Left ventricle myocardium inferior (tissue), 1 donor: ENCODE measurements around the gene ATP6AP1. TPM values are rescaled to one million over a fixed set of nuclear protein-coding genes. Genes with fewer than 3 reads are reported as not detected.
"Not testable (repeated sequence)": the region's sequence is repeated elsewhere in the genome, so short reads cannot be mapped to it uniquely, and the experiment has no call there.

Experiments used
- DNase-seq: peaks from one replicate; pipeline ENCODE4 v3.0.0-alpha.2; 2020
- H3K27ac ChIP-seq: fragments of 200-600 bp; replicated peaks from 2 replicates; pipeline ENCODE4 v1.8.0; 2021
- H3K27me3 ChIP-seq: fragments of 200-600 bp; 2 replicates; pipeline ENCODE4 v1.8.0; 2021; ENCODE audit warnings: low read depth
- H3K36me3 ChIP-seq: fragments of 200-600 bp; 2 replicates; pipeline ENCODE4 v1.8.0; 2021
- H3K4me1 ChIP-seq: fragments of 200-600 bp; 2 replicates; pipeline ENCODE4 v1.8.0; 2021
- H3K4me3 ChIP-seq: fragments of 200-600 bp; 2 replicates; pipeline ENCODE4 v1.8.0; 2021; ENCODE audit warnings: mild to moderate bottlenecking, moderate library complexity
- H3K9me3 ChIP-seq: fragments of 200-600 bp; replicated peaks from 2 replicates; pipeline ENCODE4 v1.8.0; 2021
- CTCF ChIP-seq: fragments of 200-600 bp; IDR thresholded peaks from 2 replicates; pipeline ENCODE4 v1.8.0; 2021; ENCODE audit warnings: antibody characterized with exemption, mild to moderate bottlenecking, borderline replicate concordance
- intact Hi-C: fragments of 100-400 bp; cut with micrococcal nuclease; formaldehyde crosslinking; loops from one replicate; pipeline ENCODE4 v1.11.0; 2022
- total RNA-seq: library from RNA; stranded (reverse); fragmentation: NEBNext Ultra II Directional; extraction: Animal tissue kit (Norgen Biotek cat#: 25700); gene quantifications from one replicate; pipeline ENCODE4 v1.2.1, GENCODE V29; 2021
- donor health status: DM: no; HTN: yes; CAD: no; lungs with severe emphysema.

The ATP6AP1 gene
- total RNA-seq, 1 donor from 2014 or later, result 84.1 TPM

GRCh38 chrX:154399527-154400368, 28.7 kb upstream of the ATP6AP1 start:
- TF ChIP-seq CTCF, result no peak
- Histone ChIP-seq H3K27me3 (no peaks in the 10 kb centered on the region), H3K9me3 (no peaks in the 10 kb centered on the region), H3K4me1 (peaks cover 22% of the 10 kb centered on the region), H3K36me3 (peaks cover 25% of the 10 kb centered on the region), H3K27ac (peak overlapping the region; percentile 99), H3K4me3 (peak overlapping the region; percentile 85)
- no peak for DNase-seq
- intact Hi-C loops, result no loop called here

GRCh38 chrX:154400369-154400817, 28.1 kb upstream of the ATP6AP1 start:
- peak overlapping the region; percentile 99 for H3K27ac ChIP-seq

GRCh38 chrX:154401045-154401799, 27.3 kb upstream of the ATP6AP1 start:
- H3K4me3 ChIP-seq, result no peak overlapping the region
- H3K27me3 ChIP-seq, result no peaks in the 10 kb centered on the region
- intact Hi-C loops, result no loop called here
- H3K4me1 ChIP-seq, result peaks cover 22% of the 10 kb centered on the region
- H3K27ac ChIP-seq, result no peak overlapping the region
- no peak for DNase-seq
- no peak for TF ChIP-seq CTCF
- peaks cover 25% of the 10 kb centered on the region for H3K36me3 ChIP-seq
- no peaks in the 10 kb centered on the region for H3K9me3 ChIP-seq

More at GRCh38 chrX:154400369-154400817, 28.1 kb upstream of the ATP6AP1 start:
- H3K27me3 ChIP-seq, DNase-seq, intact Hi-C loops, H3K9me3 ChIP-seq: not testable (repeated sequence)
- Histone ChIP-seq H3K36me3 (peaks cover 25% of the 10 kb centered on the region), H3K4me1 (peaks cover 22% of the 10 kb centered on the region), H3K4me3 (peak overlapping the region; percentile 85)

GRCh38 chrX:154401918-154402621, 26.4 kb upstream of the ATP6AP1 start:
- intact Hi-C loops, result no loop called here
- peaks cover 25% of the 10 kb centered on the region for H3K36me3 ChIP-seq
- peaks cover 19% of the 10 kb centered on the region for H3K4me1 ChIP-seq
- no peaks in the 10 kb centered on the region for H3K9me3 ChIP-seq
- no peaks in the 10 kb centered on the region for H3K27me3 ChIP-seq
- H3K27ac ChIP-seq, result no peak overlapping the region
- DNase-seq, result no peak
- no peak overlapping the region for H3K4me3 ChIP-seq
- TF ChIP-seq CTCF, result no peak

- intact Hi-C loops, result no loop called here
- H3K27ac ChIP-seq, result no peak overlapping the region
- no peak for TF ChIP-seq CTCF
- H3K36me3 ChIP-seq, result peaks cover 25% of the 10 kb centered on the region
- H3K27me3 ChIP-seq, result no peaks in the 10 kb centered on the region
- no peak overlapping the region for H3K4me3 ChIP-seq
- peaks cover 17% of the 10 kb centered on the region for H3K4me1 ChIP-seq
- DNase-seq, result no peak
- no peaks in the 10 kb centered on the region for H3K9me3 ChIP-seq
Measured at GRCh38 chrX:154402622-154403127, 25.8 kb upstream of the ATP6AP1 start.
